Spleen (tissue), 11 donors: ENCODE data around the gene DPEP2. TPM values are rescaled to one million over a fixed set of nuclear protein-coding genes. Genes with fewer than 3 reads are reported as not detected.

ENCODE experiments used
- DNase-seq: peaks from one replicate; pipeline ENCODE4 v3.0.0-alpha.2; 2020
- H3K27ac ChIP-seq, 8 donors: fragments of 200-600 bp; sonication (generic) in 7 of 8; 1 replicate in 4 of 8; 2 replicates in 4 of 8; pipeline versions ENCODE4 v1.5.0 to v1.8.0; 2016 to 2021; ENCODE audit warnings: inconsistent platforms in 4 of 8, mild to moderate bottlenecking in 4 of 8, moderate library complexity in 1 of 8
- H3K27me3 ChIP-seq, 7 donors: fragments of 200-600 bp; sonication (generic) in 6 of 7; replicated peaks in 1 of 7; 1 replicate in 4 of 7; 2 replicates in 3 of 7; pipeline versions ENCODE4 v1.5.0 to v1.8.0; 2016 to 2021; ENCODE audit warnings: inconsistent platforms in 3 of 7, mild to moderate bottlenecking in 1 of 7
- H3K36me3 ChIP-seq, 6 donors: fragments of 200-600 bp; sonication (generic) in 5 of 6; 1 replicate in 4 of 6; 2 replicates in 2 of 6; pipeline versions ENCODE4 v1.5.0 to v1.8.0; 2016 to 2021; ENCODE audit warnings: inconsistent platforms in 2 of 6
- H3K4me1 ChIP-seq, 6 donors: fragments of 200-600 bp; sonication (generic) in 5 of 6; 1 replicate in 3 of 6; 2 replicates in 3 of 6; pipeline versions ENCODE4 v1.5.0 to v1.8.0; 2016 to 2021; ENCODE audit warnings: inconsistent platforms in 3 of 6
- H3K4me3 ChIP-seq, 8 donors: fragments of 200-600 bp; sonication (generic) in 7 of 8; 1 replicate in 4 of 8; 2 replicates in 4 of 8; pipeline versions ENCODE4 v1.5.0 to v1.8.0; 2016 to 2021; ENCODE audit warnings: inconsistent platforms in 4 of 8, mild to moderate bottlenecking in 4 of 8, moderate library complexity in 2 of 8
- H3K9me3 ChIP-seq, 8 donors: fragments of 200-600 bp; sonication (generic) in 7 of 8; 1 replicate in 4 of 8; 2 replicates in 4 of 8; pipeline versions ENCODE4 v1.5.0 to v1.8.0; 2016 to 2021; ENCODE audit warnings: inconsistent platforms in 4 of 8
- POLR2A ChIP-seq, 3 donors: fragments of 450-650 bp; IDR thresholded peaks; one replicate each; pipeline ENCODE4 v1.5.1; 2017; ENCODE audit warnings: antibody characterized with exemption in 3 of 3, mild to moderate bottlenecking in 1 of 3
- POLR2AphosphoS5 ChIP-seq, 3 donors: sonication (generic); formaldehyde crosslinking; IDR thresholded peaks; one replicate each; pipeline ENCODE4 v1.5.1; 2017; ENCODE audit warnings: antibody characterized with exemption in 3 of 3
- WGBS, 5 donors: extraction: QIAGEN DNeasy Blood & Tissue Kit in 3 of 5; methylation state at CpG; one replicate each; pipeline versions ENCODE4 v1.1.5 to v1.1.7; 2013 to 2018; 5-methylcytosine and 5-hydroxymethylcytosine counted together
- intact Hi-C: fragments of 100-400 bp; cut with DNase I; formaldehyde crosslinking; loops from one replicate; pipeline ENCODE4 v1.15.0; 2023; ENCODE audit warnings: low total_unique reads
- polyA plus RNA-seq, 3 donors: library from polyadenylated mRNA; stranded (reverse); fragments of 200-250 nt; gene quantifications; one replicate each; pipeline ENCODE4 v1.2.1, GENCODE V29; 2013
- total RNA-seq, 7 donors: library from RNA; depleted of rRNA in 3 of 7; stranded (reverse); fragments of >200 nt in 3 of 7; fragmentation: NEBNext Ultra II Directional in 4 of 7; extraction: Animal tissue kit (Norgen Biotek cat#: 25700) in 4 of 7; gene quantifications; one replicate each; pipeline versions ENCODE4 v1.1.0 to v1.2.1, GENCODE V29; 2016 to 2021
- TF ChIP-seq, protein P1 (sequence below), 11 experiments: fragments of 200-600 bp in 7 of 11; fragments of 450-650 bp in 4 of 11; sonication (generic) in 4 of 11; IDR thresholded peaks in 8 of 11; conservative IDR thresholded peaks in 3 of 11; 1 replicate in 7 of 11; 2 replicates in 4 of 11; pipeline versions ENCODE4 v1.4.0 to v1.8.0; 2016 to 2021; ENCODE audit warnings: antibody characterized with exemption in 11 of 11, inconsistent platforms in 4 of 11, mild to moderate bottlenecking in 1 of 11
- donor health status: healthy with polysubstance abuse.
- donor health status: DM: no; HTN: no; CAD: no; lungs with moderate emphysema.
- donor health status: DM: no; HTN: no; CAD: no.
- donor health status: Bipolar disorder and iron deficiency.
- donor health status: healthy.
- donor health status: DM: no; HTN: no; CAD: no.
- donor health status: DM: yes; HTN: yes; CAD: no.

Gene DPEP2
- total and polyA plus RNA-seq, 10 donors: 18.6 to 79.6 (median 29.3) TPM

DNA sequence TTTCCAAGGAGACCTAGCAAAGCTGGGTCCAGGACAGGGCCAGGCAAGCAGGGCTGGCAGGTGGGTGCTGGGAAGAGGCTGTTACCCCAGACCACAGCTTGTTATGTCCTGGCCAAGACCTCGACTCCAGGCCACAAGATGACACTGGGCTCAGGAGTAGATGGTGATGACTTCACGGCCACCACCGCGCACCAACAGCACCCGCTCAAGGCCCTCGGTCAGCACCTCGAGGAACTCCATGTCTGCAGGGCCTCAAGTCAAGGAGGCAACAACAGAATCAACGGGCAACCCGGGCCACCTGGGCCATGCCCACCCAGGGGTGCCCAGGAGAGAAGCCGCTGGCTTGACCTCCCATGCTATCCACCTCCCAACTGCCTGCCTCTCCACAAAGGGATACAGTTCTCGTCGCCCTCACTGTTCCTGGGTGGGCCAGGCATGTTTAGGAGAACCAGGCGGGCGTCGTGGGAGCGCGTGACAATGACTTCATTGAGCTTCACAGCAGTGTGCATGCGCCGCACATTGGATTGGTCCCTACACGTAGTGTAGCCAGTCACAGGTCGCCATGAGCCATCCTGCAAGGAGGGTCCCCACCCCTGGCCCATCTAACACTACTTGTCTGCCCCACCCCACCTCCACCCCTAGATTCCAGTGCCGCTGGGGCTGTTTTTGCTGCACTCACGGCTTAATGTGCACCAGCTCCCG lies 54.4 kb downstream of the DPEP2 start:
- Histone ChIP-seq H3K36me3 (peaks cover 0 to 99% (median 50%) of the 10 kb centered on the region in 6 donors), H3K9me3 (no peaks in the 10 kb centered on the region), H3K27ac (peak overlapping the region in 3 of 8 donors; percentile 8 to 55 (median 26)), H3K4me1 (peaks cover 0 to 60% (median 19%) of the 10 kb centered on the region in 6 donors), H3K27me3 (no peaks in the 10 kb centered on the region), H3K4me3 (no peak overlapping the region)
- no peak for DNase-seq
- TF ChIP-seq POLR2A (IDR thresholded peaks at IDR 0.05): no peak
- TF ChIP-seq, protein P1, sequence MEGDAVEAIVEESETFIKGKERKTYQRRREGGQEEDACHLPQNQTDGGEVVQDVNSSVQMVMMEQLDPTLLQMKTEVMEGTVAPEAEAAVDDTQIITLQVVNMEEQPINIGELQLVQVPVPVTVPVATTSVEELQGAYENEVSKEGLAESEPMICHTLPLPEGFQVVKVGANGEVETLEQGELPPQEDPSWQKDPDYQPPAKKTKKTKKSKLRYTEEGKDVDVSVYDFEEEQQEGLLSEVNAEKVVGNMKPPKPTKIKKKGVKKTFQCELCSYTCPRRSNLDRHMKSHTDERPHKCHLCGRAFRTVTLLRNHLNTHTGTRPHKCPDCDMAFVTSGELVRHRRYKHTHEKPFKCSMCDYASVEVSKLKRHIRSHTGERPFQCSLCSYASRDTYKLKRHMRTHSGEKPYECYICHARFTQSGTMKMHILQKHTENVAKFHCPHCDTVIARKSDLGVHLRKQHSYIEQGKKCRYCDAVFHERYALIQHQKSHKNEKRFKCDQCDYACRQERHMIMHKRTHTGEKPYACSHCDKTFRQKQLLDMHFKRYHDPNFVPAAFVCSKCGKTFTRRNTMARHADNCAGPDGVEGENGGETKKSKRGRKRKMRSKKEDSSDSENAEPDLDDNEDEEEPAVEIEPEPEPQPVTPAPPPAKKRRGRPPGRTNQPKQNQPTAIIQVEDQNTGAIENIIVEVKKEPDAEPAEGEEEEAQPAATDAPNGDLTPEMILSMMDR (IDR thresholded peaks at IDR 0.05 in 8 of 11, conservative IDR thresholded peaks at IDR 0.05 in 3 of 11): no peak
- no peak for TF ChIP-seq POLR2AphosphoS5 (IDR thresholded peaks at IDR 0.05)
- intact Hi-C loops: no loop called here
- 90 to 95% (median 92%) methylated on average over 3 to 24 of the region's 24 CpGs for WGBS, 5 donors

- peaks cover 0 to 65% (median 23%) of the 10 kb centered on the region in 6 donors for H3K4me1 ChIP-seq
- peak within 1 kb of the TSS in 4 of 8 donors; percentile 8 to 55 (median 20) for H3K27ac ChIP-seq
- intact Hi-C loops: no loop called here
- DNase-seq: no peak
- no peaks in the 10 kb centered on the region for H3K9me3 ChIP-seq
- peaks cover 0 to 96% (median 44%) of the 10 kb centered on the region in 6 donors for H3K36me3 ChIP-seq
- H3K4me3 ChIP-seq: no peak within 1 kb of the TSS
- no peaks in the 10 kb centered on the region for H3K27me3 ChIP-seq
- WGBS, 5 donors: 69 to 86% (median 81%) methylated on average over 12 to 23 of the region's 23 CpGs
- TF ChIP-seq POLR2AphosphoS5 (IDR thresholded peaks at IDR 0.05) (peak in 2 of 3 donors; percentile 38 to 53), POLR2A (IDR thresholded peaks at IDR 0.05) (no peak)
- TF ChIP-seq, protein P1 (IDR thresholded peaks at IDR 0.05 in 8 of 11, conservative IDR thresholded peaks at IDR 0.05 in 3 of 11): no peak
These were observed 55.4 kb downstream of the DPEP2 start, which contains the start of gene LCAT for GRCh38 chr16:67943619-67944504. TSS of gene LCAT (minus strand) at chr16:67944120. CDS start at chr16:67944101, 19 bp downstream.

GRCh38 chr16:67943256-67943618 lies 56.0 kb downstream of the DPEP2 start:
- Histone ChIP-seq H3K36me3 (peaks cover 0 to 90% (median 41%) of the 10 kb centered on the region in 6 donors), H3K4me1 (peaks cover 0 to 67% (median 23%) of the 10 kb centered on the region in 6 donors), H3K27ac (peak overlapping the region in 2 of 8 donors; percentile 26 to 55), H3K4me3 (no peak overlapping the region), H3K9me3 (no peaks in the 10 kb centered on the region), H3K27me3 (no peaks in the 10 kb centered on the region)
- TF ChIP-seq POLR2A (IDR thresholded peaks at IDR 0.05): no peak
- TF ChIP-seq POLR2AphosphoS5 (IDR thresholded peaks at IDR 0.05): no peak
- TF ChIP-seq, protein P1 (IDR thresholded peaks at IDR 0.05 in 8 of 11, conservative IDR thresholded peaks at IDR 0.05 in 3 of 11): no peak
- DNase-seq: no peak
- intact Hi-C loops: no loop called here
- WGBS, 5 donors: 87 to 97% (median 92%) methylated on average over 6 of the region's 6 CpGs
